HL-60 (cell line): ENCODE measurements around the gene NEK1.

ENCODE experiments used
- DNase-seq, 2 experiments: peaks; one replicate each; pipeline ENCODE4 v3.0.0-alpha.2; 2010 to 2020; ENCODE audit warnings: low read depth in 1 of 2, low spot score in 1 of 2
- H3K27ac ChIP-seq: fragments of 250-450 bp; sonication (Bioruptor Pico); replicated peaks from 2 replicates; pipeline ENCODE4 v1.5.1; 2020; ENCODE audit warnings: mild to moderate bottlenecking, moderate library complexity
- H3K27me3 ChIP-seq: fragments of 250-450 bp; sonication (Bioruptor Pico); 2 replicates; pipeline ENCODE4 v1.5.1; 2021; ENCODE audit warnings: mild to moderate bottlenecking, moderate library complexity; ENCODE audit not compliant: insufficient read depth, poor library complexity, severe bottlenecking
- H3K4me3 ChIP-seq: replicated peaks from 2 replicates; pipeline ENCODE4 v1.5.1; 2011; ENCODE audit warnings: mild to moderate bottlenecking, control low read depth, low read length; ENCODE audit not compliant: insufficient read depth
- CTCF ChIP-seq: IDR thresholded peaks from one replicate; pipeline ENCODE4 v1.5.1; 2011; ENCODE audit warnings: low read length, control low read depth, inconsistent platforms; ENCODE audit not compliant: insufficient read depth
- GABPA ChIP-seq: IDR thresholded peaks from 2 replicates; pipeline ENCODE4 v1.6.1; 2012; ENCODE audit warnings: low read depth
- POLR2AphosphoS5 ChIP-seq: IDR thresholded peaks from 2 replicates; pipeline ENCODE4 v1.6.1; 2012; ENCODE audit warnings: low read depth
- REST ChIP-seq: IDR thresholded peaks from 2 replicates; pipeline ENCODE4 v1.6.1; 2012; ENCODE audit warnings: low read depth; ENCODE audit not compliant: insufficient replicate concordance
- SPI1 ChIP-seq: IDR thresholded peaks from 2 replicates; pipeline ENCODE4 v1.6.1; 2012; ENCODE audit warnings: low read depth, mild to moderate bottlenecking, borderline replicate concordance

NEK1 gene

GRCh38 chr4:169492436-169493163 lies 119.8 kb downstream of the NEK1 start:
- H3K27ac ChIP-seq = no peak overlapping the region
- H3K27me3 ChIP-seq = no peaks in the 10 kb centered on the region
- TF ChIP-seq CTCF (peak; percentile 72), POLR2AphosphoS5 (no peak), GABPA (no peak)
- DNase-seq = peak; percentile 6 to 20
- H3K4me3 ChIP-seq = no peak overlapping the region

- no peaks in the 10 kb centered on the region for H3K27me3 ChIP-seq
- no peak for DNase-seq
- H3K4me3 ChIP-seq = no peak overlapping the region
- TF ChIP-seq CTCF (no peak), GABPA (no peak), POLR2AphosphoS5 (no peak)
- H3K27ac ChIP-seq = no peak overlapping the region
These were observed 121.2 kb downstream of the NEK1 start for GRCh38 chr4:169491211-169491610.

- Histone ChIP-seq H3K27ac (no peak overlapping the region), H3K27me3 (no peaks in the 10 kb centered on the region), H3K4me3 (no peak overlapping the region)
- TF ChIP-seq REST (no peak), SPI1 (no peak), CTCF (no peak), GABPA (no peak), POLR2AphosphoS5 (no peak)
- no peak for DNase-seq
These were observed 123.1 kb downstream of the NEK1 start for GRCh38 chr4:169489306-169489705.

GRCh38 chr4:169485791-169486742 lies 126.3 kb downstream of the NEK1 start:
- DNase-seq = peak; percentile 43 to 46
- Histone ChIP-seq H3K27me3 (no peaks in the 10 kb centered on the region), H3K27ac (no peak overlapping the region), H3K4me3 (no peak overlapping the region)
- TF ChIP-seq SPI1 (no peak), GABPA (no peak), REST (no peak), POLR2AphosphoS5 (no peak), CTCF (no peak)
